Astrocyte (in vitro differentiated cells and primary cell): ENCODE data around the gene SWT1. TPM values are rescaled to one million over a fixed set of nuclear protein-coding genes. Genes with fewer than 3 reads are reported as not detected.

ENCODE experiments used
- DNase-seq: peaks from one replicate; pipeline ENCODE4 v3.0.0-alpha.2; 2010; ENCODE audit warnings: low read depth
- FAIRE-seq: peaks from 2 replicates; lab custom pipeline; 2011; peaks lifted over from hg19 to GRCh38; lab: Jason Lieb, UNC
- H2AFZ ChIP-seq: 2 replicates; pipeline ENCODE4 v1.6.0; 2012; ENCODE audit warnings: low read depth, low read length, inconsistent platforms
- H3K27ac ChIP-seq: 2 replicates; pipeline ENCODE4 v1.5.1; 2011; ENCODE audit warnings: low read depth, low read length, inconsistent platforms
- H3K27me3 ChIP-seq: 2 replicates; pipeline ENCODE4 v1.6.0; 2011; ENCODE audit warnings: low read length, inconsistent platforms; ENCODE audit not compliant: insufficient read depth
- H3K36me3 ChIP-seq: 2 replicates; pipeline ENCODE4 v1.5.1; 2011; ENCODE audit warnings: low read length, inconsistent platforms; ENCODE audit not compliant: insufficient read depth
- H3K4me1 ChIP-seq: 2 replicates; pipeline ENCODE4 v1.5.1; 2011; ENCODE audit warnings: low read length, inconsistent platforms; ENCODE audit not compliant: insufficient read depth
- H3K4me2 ChIP-seq: 2 replicates; pipeline ENCODE4 v1.6.0; 2012; ENCODE audit warnings: low read length, inconsistent platforms
- H3K4me3 ChIP-seq: 2 replicates; pipeline ENCODE4 v1.5.1; 2011; ENCODE audit warnings: low read depth, mild to moderate bottlenecking, low read length, inconsistent platforms; ENCODE audit not compliant: insufficient read depth
- H3K79me2 ChIP-seq: 2 replicates; pipeline ENCODE4 v1.6.0; 2012; ENCODE audit warnings: mild to moderate bottlenecking, low read length, inconsistent platforms; ENCODE audit not compliant: insufficient read depth
- H3K9ac ChIP-seq: 2 replicates; pipeline ENCODE4 v1.6.0; 2012; ENCODE audit warnings: mild to moderate bottlenecking, low read length, inconsistent platforms
- H3K9me3 ChIP-seq: 2 replicates; pipeline ENCODE4 v1.5.1; 2012; ENCODE audit warnings: low read depth, mild to moderate bottlenecking, low read length, inconsistent platforms; ENCODE audit not compliant: insufficient read depth
- H4K20me1 ChIP-seq: 2 replicates; pipeline ENCODE4 v1.6.0; 2012; ENCODE audit warnings: low read length, inconsistent platforms; ENCODE audit not compliant: insufficient read depth
- H3K27ac Mint-ChIP-seq: one replicate; pipeline ENCODE4 v1.8.0; 2021; ENCODE audit warnings: mild to moderate bottlenecking, mixed read lengths; ENCODE audit not compliant: unreplicated experiment
- H3K27me3 Mint-ChIP-seq: one replicate; pipeline ENCODE4 v1.8.0; 2021; ENCODE audit warnings: low read depth, mixed read lengths; ENCODE audit not compliant: unreplicated experiment
- H3K36me3 Mint-ChIP-seq: one replicate; pipeline ENCODE4 v1.8.0; 2021; ENCODE audit warnings: low read depth, mixed read lengths; ENCODE audit not compliant: unreplicated experiment
- H3K4me1 Mint-ChIP-seq: one replicate; pipeline ENCODE4 v1.8.0; 2021; ENCODE audit warnings: low read depth, mixed read lengths; ENCODE audit not compliant: unreplicated experiment
- H3K4me3 Mint-ChIP-seq: one replicate; pipeline ENCODE4 v1.8.0; 2021; ENCODE audit warnings: mild to moderate bottlenecking, moderate library complexity, mixed read lengths; ENCODE audit not compliant: unreplicated experiment
- H3K9me3 Mint-ChIP-seq: one replicate; pipeline ENCODE4 v1.8.0; 2021; ENCODE audit warnings: mild to moderate bottlenecking, mixed read lengths; ENCODE audit not compliant: unreplicated experiment
- CTCF ChIP-seq: IDR thresholded peaks from 2 replicates; pipeline ENCODE4 v1.5.1; 2011; ENCODE audit warnings: low read depth, mild to moderate bottlenecking, inconsistent platforms, low read length, moderate library complexity; ENCODE audit not compliant: insufficient read depth
- EZH2 ChIP-seq: IDR thresholded peaks from 2 replicates; pipeline ENCODE4 v1.6.1; 2012; ENCODE audit warnings: mild to moderate bottlenecking, low read length, inconsistent platforms; ENCODE audit not compliant: insufficient read depth
- total RNA-seq: library from RNA; stranded (reverse); gene quantifications from 2 replicates; pipeline ENCODE4 v1.2.1, GENCODE V29; 2021

SWT1 gene
- total RNA-seq, 1 donor from 2014 or later = 5.4 TPM

GRCh38 chr1:185238447-185238846 lies 81.5 kb downstream of the SWT1 start:
- DNase-seq (peak; percentile 9), FAIRE-seq (no peak)
- Histone ChIP-seq H3K4me2 (no peak overlapping the region), H3K79me2 (no peaks in the 10 kb centered on the region), H3K4me3 (no peak overlapping the region), H2AFZ (no peak overlapping the region), H3K9me3 (no peaks in the 10 kb centered on the region), H3K27ac (no peak overlapping the region), H3K27me3 (no peaks in the 10 kb centered on the region), H4K20me1 (no peaks in the 10 kb centered on the region), H3K4me1 (no peaks in the 10 kb centered on the region), H3K36me3 (no peaks in the 10 kb centered on the region), H3K9ac (no peak overlapping the region)
- Mint-ChIP-seq H3K4me3 (no peak overlapping the region), H3K36me3 (peaks cover 16% of the 10 kb centered on the region), H3K9me3 (peaks cover 12% of the 10 kb centered on the region), H3K27me3 (no peaks in the 10 kb centered on the region), H3K27ac (no peak overlapping the region), H3K4me1 (no peaks in the 10 kb centered on the region)
- peak; percentile 21 for TF ChIP-seq CTCF
- no peak for TF ChIP-seq EZH2

GRCh38 chr1:185239861-185240260 lies 82.9 kb downstream of the SWT1 start:
- H3K36me3 ChIP-seq = no peaks in the 10 kb centered on the region
- FAIRE-seq (no peak), DNase-seq (no peak)
- no peak overlapping the region for H3K4me2 ChIP-seq
- H3K9ac ChIP-seq = no peak overlapping the region
- H3K4me3 ChIP-seq = no peak overlapping the region
- no peaks in the 10 kb centered on the region for H3K27me3 ChIP-seq
- Mint-ChIP-seq H3K9me3 (peaks cover 12% of the 10 kb centered on the region), H3K36me3 (peaks cover 10% of the 10 kb centered on the region), H3K4me3 (no peak overlapping the region), H3K4me1 (peaks cover 4% of the 10 kb centered on the region), H3K27ac (no peak overlapping the region), H3K27me3 (no peaks in the 10 kb centered on the region)
- no peaks in the 10 kb centered on the region for H3K79me2 ChIP-seq
- no peak for TF ChIP-seq EZH2
- TF ChIP-seq CTCF = no peak
- H4K20me1 ChIP-seq = no peaks in the 10 kb centered on the region
- H3K9me3 ChIP-seq = no peaks in the 10 kb centered on the region
- H3K4me1 ChIP-seq = no peaks in the 10 kb centered on the region
- no peak overlapping the region for H2AFZ ChIP-seq
- H3K27ac ChIP-seq = no peak overlapping the region

- no peaks in the 10 kb centered on the region for H3K36me3 ChIP-seq
- FAIRE-seq (no peak), DNase-seq (no peak)
- no peak overlapping the region for H2AFZ ChIP-seq
- Mint-ChIP-seq H3K27ac (no peak overlapping the region), H3K4me1 (peaks cover 4% of the 10 kb centered on the region), H3K9me3 (peaks cover 7% of the 10 kb centered on the region), H3K36me3 (peaks cover 7% of the 10 kb centered on the region), H3K27me3 (no peaks in the 10 kb centered on the region), H3K4me3 (no peak overlapping the region)
- no peaks in the 10 kb centered on the region for H3K27me3 ChIP-seq
- no peak for TF ChIP-seq EZH2
- no peak for TF ChIP-seq CTCF
- no peak overlapping the region for H3K4me2 ChIP-seq
- H3K9ac ChIP-seq = no peak overlapping the region
- H4K20me1 ChIP-seq = no peaks in the 10 kb centered on the region
- no peak overlapping the region for H3K4me3 ChIP-seq
- no peak overlapping the region for H3K27ac ChIP-seq
- H3K4me1 ChIP-seq = no peaks in the 10 kb centered on the region
- no peaks in the 10 kb centered on the region for H3K9me3 ChIP-seq
- H3K79me2 ChIP-seq = no peaks in the 10 kb centered on the region
Measured at GRCh38 chr1:185241127-185241526, 84.2 kb downstream of the SWT1 start.
